HepG2 (cell line): ENCODE results near the gene METTL26. TPM values are rescaled to one million over a fixed set of nuclear protein-coding genes. Genes with fewer than 3 reads are reported as not detected.

Experiments used
- ATAC-seq: fragments of 200-7000 bp; cut with Tn5 transposase; 3 replicates; pipeline ENCODE4 v1.9.1; 2020; ENCODE audit warnings: mild to moderate bottlenecking, moderate library complexity
- BruUV-seq: library from RNA; stranded (reverse); fragments of 400-500 nt; replicated peaks from 2 replicates; lab custom pipeline; 2021; lab: Mats Ljungman, UMichigan
- CTCF ChIA-PET: fragments of 300-600 bp; formaldehyde crosslinking; extraction: SDS; loops from one replicate; lab custom pipeline; 2021; ENCODE audit warnings: low total read pairs, inconsistent platforms, low intra/inter-chr PET ratio; lab: Yijun Ruan, JAX
- POLR2A ChIA-PET: fragments of 350-600 bp; sonication (Branson Sonifier 250); formaldehyde crosslinking; loops from one replicate; lab custom pipeline; 2020; ENCODE audit warnings: antibody characterized with exemption, inconsistent platforms; lab: Yijun Ruan, JAX
- DNase-seq: peaks from one replicate; pipeline ENCODE4 v3.0.0-alpha.2; 2015; ENCODE audit warnings: low spot score
- FAIRE-seq: peaks from 3 replicates; lab custom pipeline; 2011; peaks lifted over from hg19 to GRCh38; lab: Jason Lieb, UNC
- H2AFZ ChIP-seq: one replicate; pipeline ENCODE4 v1.6.1; 2011; ENCODE audit warnings: low read length, inconsistent platforms
- H3K27ac ChIP-seq: fragments of 300-600 bp; 3 replicates; pipeline ENCODE4 v1.8.0; 2011; ENCODE audit warnings: mixed run types, mild to moderate bottlenecking, mixed read lengths, low read length, inconsistent platforms; ENCODE audit not compliant: insufficient read depth; ENCODE audit errors: extremely low read length
- H3K27me3 ChIP-seq, 2 experiments: fragments of 200-600 bp in 1 of 2; 2 replicates in 1 of 2; 3 replicates in 1 of 2; pipeline versions ENCODE4 v1.6.0 to v1.8.0; 2011; ENCODE audit warnings: low read length in 2 of 2, mild to moderate bottlenecking in 2 of 2, moderate library complexity in 2 of 2, inconsistent platforms in 1 of 2; ENCODE audit not compliant: insufficient read depth in 2 of 2, control insufficient read depth in 1 of 2
- H3K36me3 ChIP-seq, 2 experiments: fragments of 200-600 bp in 1 of 2; replicated peaks in 1 of 2; 2 replicates in 1 of 2; 3 replicates in 1 of 2; pipeline versions ENCODE4 v1.5.1 to v1.8.0; 2011; ENCODE audit warnings: low read length in 2 of 2, inconsistent platforms in 1 of 2; ENCODE audit not compliant: insufficient read depth in 2 of 2, control insufficient read depth in 1 of 2
- H3K4me1 ChIP-seq: 2 replicates; pipeline ENCODE4 v1.5.1; 2012; ENCODE audit warnings: low read length, inconsistent platforms; ENCODE audit not compliant: insufficient read depth
- H3K4me2 ChIP-seq: 2 replicates; pipeline ENCODE4 v1.6.0; 2011; ENCODE audit warnings: low read depth, low read length, inconsistent platforms
- H3K4me3 ChIP-seq, 3 experiments: fragments of 200-600 bp in 1 of 3; sonication (generic), shearing (Covaris generic) in 1 of 3; replicated peaks in 1 of 3; 2 replicates each; pipeline ENCODE4 v1.5.1; 2011 to 2016; ENCODE audit warnings: low read length in 3 of 3, inconsistent platforms in 2 of 3, low read depth in 2 of 3, mild to moderate bottlenecking in 2 of 3, control low read depth in 1 of 3, mixed read lengths in 1 of 3; ENCODE audit not compliant: insufficient read depth in 1 of 3
- H3K79me2 ChIP-seq: one replicate; pipeline ENCODE4 v1.6.1; 2011; ENCODE audit warnings: low read length, inconsistent platforms; ENCODE audit not compliant: insufficient read depth
- H3K9ac ChIP-seq: 2 replicates; pipeline ENCODE4 v1.6.0; 2011; ENCODE audit warnings: mild to moderate bottlenecking, low read depth, low read length, inconsistent platforms; ENCODE audit not compliant: insufficient read depth
- H3K9me3 ChIP-seq: 2 replicates; pipeline ENCODE4 v1.5.1; 2012; ENCODE audit warnings: mild to moderate bottlenecking, low read length
- H4K20me1 ChIP-seq: 2 replicates; pipeline ENCODE4 v1.6.0; 2011; ENCODE audit warnings: inconsistent platforms, mild to moderate bottlenecking, low read length, moderate library complexity; ENCODE audit not compliant: insufficient read depth
- AHDC1 ChIP-seq: sonication (generic); formaldehyde crosslinking; IDR thresholded peaks from 2 replicates; pipeline ENCODE4 v1.5.1; 2020; ENCODE audit warnings: mild to moderate bottlenecking, missing genetic modification reagents, borderline replicate concordance
- FOXK2 ChIP-seq: fragments of 450-650 bp; IDR thresholded peaks from 2 replicates; pipeline ENCODE4 v1.6.1; 2016
- HOXA3 ChIP-seq: sonication (generic); formaldehyde crosslinking; IDR thresholded peaks from 2 replicates; pipeline ENCODE4 v1.5.0; 2020; ENCODE audit warnings: missing genetic modification reagents
- MAX ChIP-seq: IDR thresholded peaks from 2 replicates; pipeline ENCODE4 v1.6.1; 2012; ENCODE audit warnings: inconsistent platforms
- PHF21A ChIP-seq: sonication (generic); formaldehyde crosslinking; IDR thresholded peaks from 2 replicates; pipeline ENCODE4 v1.5.0; 2020; ENCODE audit warnings: mild to moderate bottlenecking, missing genetic modification reagents
- TRAFD1 ChIP-seq: sonication (generic); formaldehyde crosslinking; IDR thresholded peaks from 2 replicates; pipeline ENCODE4 v1.5.1; 2020; ENCODE audit warnings: missing genetic modification reagents, mild to moderate bottlenecking, borderline replicate concordance
- ZFX ChIP-seq: sonication (generic); formaldehyde crosslinking; IDR thresholded peaks from 2 replicates; pipeline ENCODE4 v1.4.0; 2020; ENCODE audit warnings: mild to moderate bottlenecking, low read depth, missing genetic modification reagents, moderate library complexity
- ZFY ChIP-seq: sonication (generic); formaldehyde crosslinking; IDR thresholded peaks from 2 replicates; pipeline ENCODE4 v1.4.0; 2020; ENCODE audit warnings: missing genetic modification reagents
- ZNF33B ChIP-seq: sonication (generic); formaldehyde crosslinking; IDR thresholded peaks from 2 replicates; pipeline ENCODE4 v1.5.1; 2020; ENCODE audit warnings: mild to moderate bottlenecking, missing genetic modification reagents
- ZNF547 ChIP-seq: sonication (generic); formaldehyde crosslinking; IDR thresholded peaks from 2 replicates; pipeline ENCODE4 v1.5.1; 2020; ENCODE audit warnings: mild to moderate bottlenecking, missing genetic modification reagents
- ZNF598 ChIP-seq: sonication (generic); formaldehyde crosslinking; IDR thresholded peaks from 2 replicates; pipeline ENCODE4 v1.5.1; 2020; ENCODE audit warnings: mild to moderate bottlenecking, missing genetic modification reagents, borderline replicate concordance
- WGBS: methylation state at CpG from one replicate; pipeline ENCODE4 v1.1.6; 2017; ENCODE audit warnings: low lambda C conversion rate; 5-methylcytosine and 5-hydroxymethylcytosine counted together
- in situ Hi-C: cut with HindIII; loops from 2 replicates; pipeline ENCODE4 v1.10.0; 2017; ENCODE audit warnings: low pct_unique_long_range_greater_than_20kb; ENCODE audit not compliant: extremely low pct_ligation_motif_present
- intact Hi-C: fragments of 100-400 bp; cut with micrococcal nuclease; formaldehyde crosslinking; loops from one replicate; pipeline ENCODE4 v1.10.0; 2022; ENCODE audit not compliant: unreplicated experiment
- polyA plus RNA-seq, 8 experiments: library from polyadenylated mRNA; depleted of rRNA in 3 of 8; stranded (reverse) in 7 of 8; unstranded in 1 of 8; fragments of >200 nt; fragmentation: Illumina TruSeq in 4 of 8; extraction: Trizol in 4 of 8; gene quantifications; 2 replicates each; pipeline versions ENCODE4 v1.2.1 to v1.2.3, GENCODE V29; 2011 to 2016; ENCODE audit warnings: low read depth in 4 of 8, missing spikeins in 1 of 8, mixed read lengths in 1 of 8; ENCODE audit not compliant: insufficient read depth in 1 of 8
- total RNA-seq, 5 experiments: library from RNA; depleted of rRNA; stranded (reverse); fragments of >200 nt; fragmentation: Illumina TruSeq; extraction: Trizol; gene quantifications; 2 replicates each; pipeline ENCODE4 v1.2.3, GENCODE V29; 2016; ENCODE audit warnings: low read depth in 1 of 5
- TF ChIP-seq, protein P1 (sequence below): sonication (generic); formaldehyde crosslinking; IDR thresholded peaks from 2 replicates; pipeline ENCODE4 v1.5.1; 2020; ENCODE audit warnings: mild to moderate bottlenecking, missing genetic modification reagents, moderate library complexity

The METTL26 gene
- total and polyA plus RNA-seq, 2 of the 13 experiments (the other 11 are each of a cell fraction or from before 2014, with no cell fraction given) = 65.5 to 70.1 TPM

DNA sequence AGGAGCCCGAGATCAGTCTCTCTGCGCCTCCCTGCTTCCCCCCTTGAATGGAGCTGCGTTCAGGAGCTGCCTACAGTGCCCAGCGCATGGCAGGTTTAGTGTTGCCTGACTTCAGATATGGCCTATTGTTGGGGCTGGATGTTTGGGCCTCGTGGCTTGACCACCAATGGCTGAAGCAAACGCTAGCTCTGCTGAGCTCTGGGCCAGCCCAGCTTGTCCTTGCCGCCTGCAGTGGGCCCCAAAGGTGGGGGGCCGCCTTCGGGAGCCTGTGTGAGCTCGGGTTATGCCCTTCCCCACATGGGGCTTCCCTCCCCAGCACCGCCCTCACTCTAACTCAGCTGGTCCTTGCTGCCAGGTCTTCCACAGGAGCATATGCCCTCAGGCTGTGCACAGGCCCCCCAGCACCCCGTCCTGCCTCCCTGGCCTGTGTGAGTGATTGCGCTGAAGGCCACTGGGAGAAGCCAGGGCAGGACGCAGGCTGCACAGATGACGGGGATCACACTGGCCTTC is 2.0 kb upstream of the METTL26 start:
- H3K27ac ChIP-seq = peak overlapping the region; percentile 78
- ATAC-seq = no peak
- CTCF ChIA-PET = no interaction called here
- TF ChIP-seq ZFY (CRISPR knock-in tag) = peak; percentile 44; the same call in 1 of the 2 replicates
- 0 out of 2 replicates have a peak, but pooled peaks have one; percentile 22 for TF ChIP-seq AHDC1 (CRISPR knock-in tag)
- no peak for TF ChIP-seq TRAFD1 (CRISPR knock-in tag)
- 0 out of 2 replicates have a peak, but pooled peaks have one; percentile 30 for TF ChIP-seq MAX
- TF ChIP-seq, protein P1, sequence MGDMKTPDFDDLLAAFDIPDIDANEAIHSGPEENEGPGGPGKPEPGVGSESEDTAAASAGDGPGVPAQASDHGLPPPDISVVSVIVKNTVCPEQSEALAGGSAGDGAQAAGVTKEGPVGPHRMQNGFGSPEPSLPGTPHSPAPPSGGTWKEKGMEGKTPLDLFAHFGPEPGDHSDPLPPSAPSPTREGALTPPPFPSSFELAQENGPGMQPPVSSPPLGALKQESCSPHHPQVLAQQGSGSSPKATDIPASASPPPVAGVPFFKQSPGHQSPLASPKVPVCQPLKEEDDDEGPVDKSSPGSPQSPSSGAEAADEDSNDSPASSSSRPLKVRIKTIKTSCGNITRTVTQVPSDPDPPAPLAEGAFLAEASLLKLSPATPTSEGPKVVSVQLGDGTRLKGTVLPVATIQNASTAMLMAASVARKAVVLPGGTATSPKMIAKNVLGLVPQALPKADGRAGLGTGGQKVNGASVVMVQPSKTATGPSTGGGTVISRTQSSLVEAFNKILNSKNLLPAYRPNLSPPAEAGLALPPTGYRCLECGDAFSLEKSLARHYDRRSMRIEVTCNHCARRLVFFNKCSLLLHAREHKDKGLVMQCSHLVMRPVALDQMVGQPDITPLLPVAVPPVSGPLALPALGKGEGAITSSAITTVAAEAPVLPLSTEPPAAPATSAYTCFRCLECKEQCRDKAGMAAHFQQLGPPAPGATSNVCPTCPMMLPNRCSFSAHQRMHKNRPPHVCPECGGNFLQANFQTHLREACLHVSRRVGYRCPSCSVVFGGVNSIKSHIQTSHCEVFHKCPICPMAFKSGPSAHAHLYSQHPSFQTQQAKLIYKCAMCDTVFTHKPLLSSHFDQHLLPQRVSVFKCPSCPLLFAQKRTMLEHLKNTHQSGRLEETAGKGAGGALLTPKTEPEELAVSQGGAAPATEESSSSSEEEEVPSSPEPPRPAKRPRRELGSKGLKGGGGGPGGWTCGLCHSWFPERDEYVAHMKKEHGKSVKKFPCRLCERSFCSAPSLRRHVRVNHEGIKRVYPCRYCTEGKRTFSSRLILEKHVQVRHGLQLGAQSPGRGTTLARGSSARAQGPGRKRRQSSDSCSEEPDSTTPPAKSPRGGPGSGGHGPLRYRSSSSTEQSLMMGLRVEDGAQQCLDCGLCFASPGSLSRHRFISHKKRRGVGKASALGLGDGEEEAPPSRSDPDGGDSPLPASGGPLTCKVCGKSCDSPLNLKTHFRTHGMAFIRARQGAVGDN (CRISPR knock-in tag) = peak; percentile 53
- TF ChIP-seq ZNF33B (CRISPR knock-in tag) = 0 out of 2 replicates have a peak, but pooled peaks have one; percentile 55
- TF ChIP-seq ZFX (CRISPR knock-in tag) = peak; percentile 17; the same call in 1 of the 2 replicates
- 0 out of 2 replicates have a peak, but pooled peaks have one; percentile 43 for TF ChIP-seq ZNF547 (CRISPR knock-in tag)
- TF ChIP-seq HOXA3 (CRISPR knock-in tag) = 0 out of 2 replicates have a peak, but pooled peaks have one; percentile 25
- no peak for TF ChIP-seq PHF21A (CRISPR knock-in tag)
- 0 out of 2 replicates have a peak, but pooled peaks have one; percentile 6 for TF ChIP-seq ZNF598 (CRISPR knock-in tag)
- TF ChIP-seq FOXK2 = no peak

More for the DNA sequence above, 2.0 kb upstream of the METTL26 start:
- Histone ChIP-seq H3K36me3 (no peaks in the 10 kb centered on the region; a peak in 1 of 5 replicates), H2AFZ (no peak overlapping the region), H3K27me3 (no peaks in the 10 kb centered on the region), H3K9me3 (no peaks in the 10 kb centered on the region), H3K79me2 (peaks cover 12% of the 10 kb centered on the region), H3K4me2 (peak overlapping the region; percentile 98), H3K4me3 (peak overlapping the region in 1 of 3 experiments; percentile 92; a peak in 2 of 6 replicates), H3K9ac (peak overlapping the region; percentile 69), H4K20me1 (no peaks in the 10 kb centered on the region), H3K4me1 (peaks cover 41% of the 10 kb centered on the region)
- POLR2A ChIA-PET = interaction anchor here (0.9 to 1.6 kb wide), 3 partner anchors 10 to 42 kb away, joined by 3 to 7 read pairs (median 4); partner anchors contain the start of genes RHOT2 and STUB1
- 71% methylated on average over 9 of the region's 15 CpGs for WGBS
- intact Hi-C loops = no loop called here
- DNase-seq (no peak), FAIRE-seq (no peak)
- in situ Hi-C loops = no loop called here
- BruUV-seq = no TSS peak
